Activated T-cell treated with anti-CD3 and anti-CD28 coated beads, Interleukin-2, amount 50 U/mL, for 4 hours (primary cell): Measurements from ENCODE around the gene SCCPDH. TPM values are rescaled to one million over a fixed set of nuclear protein-coding genes. Genes with fewer than 3 reads are reported as not detected.
A peak's percentile ranks its signal among the peaks of the same experiment; 100 is the strongest.

Experiments
- ATAC-seq, 2 donors: fragments of 200-7000 bp; cut with Tn5 transposase; one replicate each; pipeline ENCODE4 v1.10.0; 2021
- DNase-seq: peaks from one replicate; pipeline ENCODE4 v3.0.0-alpha.2; 2020
- H3K27me3 Mint-ChIP-seq: one replicate; pipeline ENCODE4 v1.8.0; 2021; ENCODE audit warnings: low read depth, mixed read lengths
- H3K36me3 Mint-ChIP-seq: one replicate; pipeline ENCODE4 v1.8.0; 2022; ENCODE audit warnings: mixed read lengths; ENCODE audit not compliant: insufficient read depth
- H3K4me1 Mint-ChIP-seq: one replicate; pipeline ENCODE4 v1.8.0; 2021; ENCODE audit warnings: low read depth, mixed read lengths
- H3K4me3 Mint-ChIP-seq: one replicate; pipeline ENCODE4 v1.8.0; 2021; ENCODE audit warnings: mild to moderate bottlenecking, moderate library complexity, mixed read lengths
- H3K9me3 Mint-ChIP-seq: one replicate; pipeline ENCODE4 v1.8.0; 2021; ENCODE audit warnings: mixed read lengths
- total RNA-seq, 3 donors: library from RNA; stranded (reverse); gene quantifications; one replicate each; pipeline ENCODE4 v1.2.1, GENCODE V29; 2021

Gene SCCPDH
- total RNA-seq, 3 donors from 2014 or later = 17.6 to 27.0 (median 17.7) TPM

- no peaks in the 10 kb centered on the region for H3K36me3 Mint-ChIP-seq
- no peaks in the 10 kb centered on the region for H3K4me1 Mint-ChIP-seq
- no peak for ATAC-seq
- DNase-seq = no peak
- H3K4me3 Mint-ChIP-seq = no peak overlapping the region
- no peaks in the 10 kb centered on the region for H3K27me3 Mint-ChIP-seq
- no peaks in the 10 kb centered on the region for H3K9me3 Mint-ChIP-seq
Measured at GRCh38 chr1:246750752-246751151, 26.5 kb downstream of the SCCPDH start.

GRCh38 chr1:246753670-246754535, 29.7 kb downstream of the SCCPDH start:
- Mint-ChIP-seq H3K9me3 (no peaks in the 10 kb centered on the region), H3K27me3 (no peaks in the 10 kb centered on the region), H3K36me3 (peaks cover under 1% of the 10 kb centered on the region), H3K4me1 (no peaks in the 10 kb centered on the region), H3K4me3 (no peak overlapping the region)
- DNase-seq (peak; percentile 47), ATAC-seq (peak; percentile 70 to 74)

GRCh38 chr1:246755419-246755818, 31.2 kb downstream of the SCCPDH start:
- Mint-ChIP-seq H3K4me3 (no peak overlapping the region), H3K36me3 (peaks cover 2% of the 10 kb centered on the region), H3K27me3 (no peaks in the 10 kb centered on the region), H3K4me1 (no peaks in the 10 kb centered on the region), H3K9me3 (no peaks in the 10 kb centered on the region)
- no peak for ATAC-seq
- DNase-seq = no peak

GRCh38 chr1:246760422-246761347, 36.5 kb downstream of the SCCPDH start:
- Mint-ChIP-seq H3K9me3 (no peaks in the 10 kb centered on the region), H3K4me1 (no peaks in the 10 kb centered on the region), H3K27me3 (no peaks in the 10 kb centered on the region), H3K4me3 (no peak overlapping the region), H3K36me3 (peaks cover 13% of the 10 kb centered on the region)
- DNase-seq (no peak), ATAC-seq (no peak)

GRCh38 chr1:246761396-246761795, 37.2 kb downstream of the SCCPDH start:
- Mint-ChIP-seq H3K27me3 (no peaks in the 10 kb centered on the region), H3K36me3 (peaks cover 13% of the 10 kb centered on the region), H3K4me1 (no peaks in the 10 kb centered on the region), H3K4me3 (no peak overlapping the region), H3K9me3 (no peaks in the 10 kb centered on the region)
- ATAC-seq (no peak), DNase-seq (no peak)

- no peaks in the 10 kb centered on the region for H3K27me3 Mint-ChIP-seq
- no peaks in the 10 kb centered on the region for H3K4me1 Mint-ChIP-seq
- no peak for ATAC-seq
- no peaks in the 10 kb centered on the region for H3K9me3 Mint-ChIP-seq
- no peak overlapping the region for H3K4me3 Mint-ChIP-seq
- DNase-seq = no peak
- H3K36me3 Mint-ChIP-seq = peaks cover 11% of the 10 kb centered on the region
Measured at GRCh38 chr1:246765521-246765920, 41.3 kb downstream of the SCCPDH start.

- Mint-ChIP-seq H3K27me3 (no peaks in the 10 kb centered on the region), H3K36me3 (peaks cover 7% of the 10 kb centered on the region), H3K9me3 (no peaks in the 10 kb centered on the region), H3K4me3 (no peak overlapping the region), H3K4me1 (peaks cover 5% of the 10 kb centered on the region)
- ATAC-seq (no peak), DNase-seq (no peak)
Measured at GRCh38 chr1:246768403-246769020, 44.3 kb downstream of the SCCPDH start.

- H3K27me3 Mint-ChIP-seq = no peaks in the 10 kb centered on the region
- no peaks in the 10 kb centered on the region for H3K9me3 Mint-ChIP-seq
- no peak for DNase-seq
- peaks cover 5% of the 10 kb centered on the region for H3K4me1 Mint-ChIP-seq
- H3K4me3 Mint-ChIP-seq = no peak overlapping the region
- no peak for ATAC-seq
- peaks cover 7% of the 10 kb centered on the region for H3K36me3 Mint-ChIP-seq
Measured at GRCh38 chr1:246769306-246769705, 45.1 kb downstream of the SCCPDH start.

GRCh38 chr1:246771366-246771765, 47.2 kb downstream of the SCCPDH start:
- H3K4me1 Mint-ChIP-seq = peaks cover 5% of the 10 kb centered on the region
- DNase-seq = no peak
- H3K36me3 Mint-ChIP-seq = peaks cover 7% of the 10 kb centered on the region
- no peaks in the 10 kb centered on the region for H3K9me3 Mint-ChIP-seq
- H3K4me3 Mint-ChIP-seq = no peak overlapping the region
- ATAC-seq = no peak
- H3K27me3 Mint-ChIP-seq = no peaks in the 10 kb centered on the region

- H3K4me1 Mint-ChIP-seq = peaks cover 5% of the 10 kb centered on the region
Measured at GRCh38 chr1:246772686-246773085, 48.5 kb downstream of the SCCPDH start.

GRCh38 chr1:246773213-246773641, 49.0 kb downstream of the SCCPDH start:
- no peak for DNase-seq
- H3K27me3 Mint-ChIP-seq = no peaks in the 10 kb centered on the region
- no peak overlapping the region for H3K4me3 Mint-ChIP-seq
- peaks cover 5% of the 10 kb centered on the region for H3K4me1 Mint-ChIP-seq
- H3K9me3 Mint-ChIP-seq = no peaks in the 10 kb centered on the region
- H3K36me3 Mint-ChIP-seq = peaks cover 8% of the 10 kb centered on the region
- no peak for ATAC-seq

More at GRCh38 chr1:246772686-246773085, 48.5 kb downstream of the SCCPDH start:
- Mint-ChIP-seq H3K9me3 (no peaks in the 10 kb centered on the region), H3K27me3 (no peaks in the 10 kb centered on the region), H3K36me3 (peaks cover 8% of the 10 kb centered on the region), H3K4me3 (no peak overlapping the region)
- ATAC-seq = no peak
- no peak for DNase-seq

GRCh38 chr1:246775531-246776385, 51.5 kb downstream of the SCCPDH start:
- H3K27me3 Mint-ChIP-seq = no peaks in the 10 kb centered on the region
- H3K36me3 Mint-ChIP-seq = peaks cover 7% of the 10 kb centered on the region
- no peak for ATAC-seq
- H3K4me3 Mint-ChIP-seq = no peak overlapping the region
- H3K4me1 Mint-ChIP-seq = peaks cover 5% of the 10 kb centered on the region
- no peaks in the 10 kb centered on the region for H3K9me3 Mint-ChIP-seq
- DNase-seq = no peak

- Mint-ChIP-seq H3K4me1 (peaks cover 5% of the 10 kb centered on the region), H3K36me3 (peaks cover 4% of the 10 kb centered on the region), H3K27me3 (no peaks in the 10 kb centered on the region), H3K4me3 (no peak overlapping the region), H3K9me3 (no peaks in the 10 kb centered on the region)
- DNase-seq (no peak), ATAC-seq (no peak)
Measured at GRCh38 chr1:246776923-246777322, 52.7 kb downstream of the SCCPDH start.
